ENCODE results near the gene AKT3.
"Not testable (repeated sequence)": the region's sequence is repeated elsewhere in the genome, so short reads cannot be mapped to it uniquely, and the experiment has no call there.

- TF ChIP-seq, protein P1, sequence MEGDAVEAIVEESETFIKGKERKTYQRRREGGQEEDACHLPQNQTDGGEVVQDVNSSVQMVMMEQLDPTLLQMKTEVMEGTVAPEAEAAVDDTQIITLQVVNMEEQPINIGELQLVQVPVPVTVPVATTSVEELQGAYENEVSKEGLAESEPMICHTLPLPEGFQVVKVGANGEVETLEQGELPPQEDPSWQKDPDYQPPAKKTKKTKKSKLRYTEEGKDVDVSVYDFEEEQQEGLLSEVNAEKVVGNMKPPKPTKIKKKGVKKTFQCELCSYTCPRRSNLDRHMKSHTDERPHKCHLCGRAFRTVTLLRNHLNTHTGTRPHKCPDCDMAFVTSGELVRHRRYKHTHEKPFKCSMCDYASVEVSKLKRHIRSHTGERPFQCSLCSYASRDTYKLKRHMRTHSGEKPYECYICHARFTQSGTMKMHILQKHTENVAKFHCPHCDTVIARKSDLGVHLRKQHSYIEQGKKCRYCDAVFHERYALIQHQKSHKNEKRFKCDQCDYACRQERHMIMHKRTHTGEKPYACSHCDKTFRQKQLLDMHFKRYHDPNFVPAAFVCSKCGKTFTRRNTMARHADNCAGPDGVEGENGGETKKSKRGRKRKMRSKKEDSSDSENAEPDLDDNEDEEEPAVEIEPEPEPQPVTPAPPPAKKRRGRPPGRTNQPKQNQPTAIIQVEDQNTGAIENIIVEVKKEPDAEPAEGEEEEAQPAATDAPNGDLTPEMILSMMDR (IDR thresholded peaks at IDR 0.05; ENCODE audit: low read depth, low read length, poor library complexity, severe bottlenecking): not testable (repeated sequence)
- TF ChIP-seq EZH2phosphoT487 (IDR thresholded peaks at IDR 0.05; ENCODE audit: borderline replicate concordance, low read length): not testable (repeated sequence)
Observed at GRCh38 chr1:243589286-243589685, 260.8 kb downstream of the AKT3 start.
